ENCODE results near the gene PIP4P1. TPM values are rescaled to one million over a fixed set of nuclear protein-coding genes. Genes with fewer than 3 reads are reported as not detected.

PIP4P1 gene
- total and polyA plus RNA-seq, 2 donors from 2014 or later, result 33.3 to 35.7 TPM

DNA sequence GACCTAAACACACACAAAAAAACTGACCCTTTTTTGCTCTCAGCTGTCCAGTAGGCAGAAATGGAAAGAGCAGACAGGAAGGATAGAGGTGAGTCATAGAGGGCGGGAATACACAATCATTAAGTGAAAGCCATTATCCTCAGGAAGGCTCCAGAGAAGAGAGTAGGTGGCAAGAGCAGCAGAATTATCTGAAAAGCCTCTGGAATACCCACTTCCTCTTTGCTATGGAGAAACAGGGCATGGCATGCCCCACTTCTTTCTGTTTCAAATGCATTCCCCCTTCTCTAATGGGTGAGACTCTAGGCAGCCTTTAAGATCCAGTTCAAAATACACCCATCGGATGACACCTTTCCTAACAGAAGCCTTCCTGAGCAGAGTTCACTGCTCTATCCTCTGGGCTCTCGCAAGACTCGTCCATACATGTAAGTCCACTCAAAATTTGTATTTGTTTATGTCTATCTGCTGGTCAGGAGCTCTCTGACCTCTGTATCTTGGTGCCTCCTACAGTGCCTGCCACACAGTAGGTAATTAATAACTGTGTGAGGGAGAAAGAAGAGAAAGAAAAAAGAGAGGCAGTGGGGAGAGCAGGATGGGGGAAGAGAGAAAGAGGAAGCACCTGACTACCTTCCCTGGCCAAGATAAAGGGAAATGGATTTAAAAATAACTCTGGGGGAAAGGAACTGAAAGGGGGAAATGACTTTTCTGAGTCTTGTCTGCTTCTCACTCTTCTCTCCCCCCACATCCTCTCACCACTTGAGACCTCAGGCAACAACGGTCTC, 33.8 kb downstream of the PIP4P1 start:
- H3K9me3 ChIP-seq (ENCODE audit: control insufficient read depth in 2 of 3, insufficient read depth in 1 of 3, low read length in 3 of 3), result no peaks in the 10 kb centered on the region
- no peak overlapping the region for H3K4me3 ChIP-seq (ENCODE audit: low read length in 3 of 3)
- H3K27ac ChIP-seq (ENCODE audit: low read depth in 2 of 2, low read length in 2 of 2), result no peak overlapping the region
- no peak for TF ChIP-seq CTCF (IDR thresholded peaks at IDR 0.05; ENCODE audit: borderline replicate concordance, extremely low read depth, insufficient read depth)
- H3K4me1 ChIP-seq (ENCODE audit: control insufficient read depth in 2 of 3, insufficient read depth in 2 of 3, low read depth in 1 of 3, low read length in 3 of 3), result peaks cover 0 to 2% (median 0%) of the 10 kb centered on the region in 3 donors
- no peaks in the 10 kb centered on the region for H3K36me3 ChIP-seq (ENCODE audit: control insufficient read depth in 2 of 3, insufficient read depth in 3 of 3, low read length in 3 of 3)
- no peak for DNase-seq
- H3K9ac ChIP-seq (ENCODE audit: low read length in 3 of 3), result no peak overlapping the region
- FAIRE-seq, result no peak
- no peaks in the 10 kb centered on the region for H3K27me3 ChIP-seq (ENCODE audit: control insufficient read depth, insufficient read depth, low read length)
- intact Hi-C loops (cut with DNase I), result no loop called here

DNA sequence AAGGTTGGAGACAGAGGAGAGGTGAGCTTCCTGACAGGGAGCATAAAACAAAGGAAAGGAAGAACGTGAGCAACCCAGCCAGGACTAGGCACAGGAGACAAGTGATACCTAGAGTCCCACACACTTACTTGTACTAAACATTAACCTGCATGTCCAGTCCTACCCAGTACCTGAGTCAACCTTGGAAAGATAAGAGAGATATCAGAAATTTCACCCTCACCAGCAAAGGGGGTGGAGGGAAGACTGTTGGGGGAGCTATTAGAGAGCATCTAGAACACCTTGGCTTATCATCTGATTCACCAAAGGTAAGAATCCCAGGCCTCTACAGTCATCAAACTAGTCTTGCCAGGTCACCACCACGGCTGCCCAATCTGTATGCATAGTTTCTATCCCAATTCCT, 36.4 kb downstream of the PIP4P1 start:
- H3K27ac ChIP-seq (ENCODE audit: low read depth in 2 of 2, low read length in 2 of 2), result no peak overlapping the region
- FAIRE-seq, result no peak
- H3K4me3 ChIP-seq (ENCODE audit: low read length in 3 of 3), result no peak overlapping the region
- no peaks in the 10 kb centered on the region for H3K27me3 ChIP-seq (ENCODE audit: control insufficient read depth, insufficient read depth, low read length)
- H3K36me3 ChIP-seq (ENCODE audit: control insufficient read depth in 2 of 3, insufficient read depth in 3 of 3, low read length in 3 of 3), result no peaks in the 10 kb centered on the region
- no peaks in the 10 kb centered on the region for H3K9me3 ChIP-seq (ENCODE audit: control insufficient read depth in 2 of 3, insufficient read depth in 1 of 3, low read length in 3 of 3)
- H3K4me1 ChIP-seq (ENCODE audit: control insufficient read depth in 2 of 3, insufficient read depth in 2 of 3, low read depth in 1 of 3, low read length in 3 of 3), result peaks cover 0 to 2% (median 0%) of the 10 kb centered on the region in 3 donors
- no peak for TF ChIP-seq CTCF (IDR thresholded peaks at IDR 0.05; ENCODE audit: borderline replicate concordance, extremely low read depth, insufficient read depth)
- DNase-seq, result no peak
- intact Hi-C loops (cut with DNase I), result no loop called here
- H3K9ac ChIP-seq (ENCODE audit: low read length in 3 of 3), result no peak overlapping the region

- H3K4me1 ChIP-seq (ENCODE audit: control insufficient read depth in 2 of 3, insufficient read depth in 2 of 3, low read depth in 1 of 3, low read length in 3 of 3), result no peaks in the 10 kb centered on the region
- H3K27ac ChIP-seq (ENCODE audit: low read depth in 2 of 2, low read length in 2 of 2), result no peak overlapping the region
- FAIRE-seq (no peak), DNase-seq (no peak)
- no peaks in the 10 kb centered on the region for H3K9me3 ChIP-seq (ENCODE audit: control insufficient read depth in 2 of 3, insufficient read depth in 1 of 3, low read length in 3 of 3)
- no peak overlapping the region for H3K4me3 ChIP-seq (ENCODE audit: low read length in 3 of 3)
- H3K36me3 ChIP-seq (ENCODE audit: control insufficient read depth in 2 of 3, insufficient read depth in 3 of 3, low read length in 3 of 3), result no peaks in the 10 kb centered on the region
- no peaks in the 10 kb centered on the region for H3K27me3 ChIP-seq (ENCODE audit: control insufficient read depth, insufficient read depth, low read length)
- no peak overlapping the region for H3K9ac ChIP-seq (ENCODE audit: low read length in 3 of 3)
- intact Hi-C loops (cut with DNase I), result no loop called here
- TF ChIP-seq CTCF (IDR thresholded peaks at IDR 0.05; ENCODE audit: borderline replicate concordance, extremely low read depth, insufficient read depth), result no peak
These were observed 38.3 kb downstream of the PIP4P1 start for GRCh38 chr14:20422886-20423285.

Data from kidney (tissue), 14 donors.